ENCODE results near the gene FAM118A. TPM values are rescaled to one million over a fixed set of nuclear protein-coding genes. Genes with fewer than 3 reads are reported as not detected.

Gene FAM118A
- total RNA-seq, 1 experiment from 2014 or later = 20.3 TPM

DNA sequence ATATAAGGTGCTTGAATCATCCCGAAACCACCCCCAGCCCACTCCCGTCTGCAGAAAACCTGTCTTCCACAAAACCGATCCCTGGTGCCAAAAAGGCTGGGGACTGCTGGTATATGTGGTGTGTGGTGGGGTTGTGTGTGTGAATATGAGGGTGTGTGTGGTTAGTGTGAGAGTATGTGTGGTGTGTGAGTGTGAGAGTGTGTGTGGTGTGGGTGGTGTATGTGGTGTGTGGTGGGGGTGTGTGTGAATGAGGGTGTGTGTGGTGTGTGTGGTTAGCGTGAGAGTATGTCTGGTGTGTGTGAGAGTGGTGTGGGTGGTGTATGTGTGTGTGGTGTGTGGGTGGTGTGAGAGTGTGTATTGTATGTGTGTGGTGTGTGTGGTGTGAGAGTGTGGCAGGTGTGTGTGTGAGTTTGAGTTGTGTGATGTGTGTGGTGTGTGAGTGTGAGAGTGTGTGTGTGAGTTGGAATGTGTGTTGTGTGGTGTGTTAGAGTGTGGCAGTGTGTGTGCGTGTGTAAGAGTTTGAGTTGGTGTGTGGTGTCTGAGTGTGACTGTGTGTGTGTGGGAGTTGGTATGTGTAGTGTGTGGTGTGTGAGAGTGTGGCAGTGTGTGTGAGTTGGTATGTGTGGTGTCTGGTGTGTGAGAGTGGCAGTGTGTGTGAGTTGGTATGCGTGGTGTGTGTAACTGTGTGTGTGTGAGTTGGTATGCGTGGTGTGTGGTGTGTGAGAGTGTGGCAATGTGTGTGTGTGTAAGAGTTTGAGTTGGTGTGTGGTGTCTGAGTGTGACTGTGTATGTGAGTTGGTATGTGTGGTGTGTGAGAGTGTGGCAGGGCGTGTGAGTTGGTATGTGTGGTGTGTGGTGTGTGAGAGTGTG is 18.4 kb upstream of the FAM118A start:
- no TSS peak for BruUV-seq (replicated peaks)
- POLR2A ChIA-PET (ENCODE audit: unreplicated experiment) = no interaction called here

DNA sequence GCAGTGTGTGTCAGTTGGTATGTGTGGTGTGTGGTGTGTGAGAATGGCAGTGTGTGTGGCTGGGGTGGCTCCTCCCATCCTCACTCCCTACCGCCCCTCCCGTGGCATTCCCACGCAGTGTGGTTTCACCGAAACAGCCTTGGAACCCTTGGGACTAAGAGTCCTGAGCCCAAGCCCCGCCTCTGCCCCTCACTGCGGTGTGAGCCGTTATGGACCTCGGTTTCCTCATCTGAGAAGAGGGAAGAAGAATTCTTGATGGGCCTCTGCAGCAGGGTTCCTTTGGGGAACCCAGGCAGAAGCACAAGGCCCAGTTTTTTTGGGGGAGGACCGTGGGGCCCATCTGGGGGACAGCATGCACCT is 17.8 kb upstream of the FAM118A start:
- no peak overlapping the region for H3K4me3 ChIP-seq (ENCODE audit: low read length)

More for the DNA sequence above, 18.4 kb upstream of the FAM118A start:
- no peaks in the 10 kb centered on the region for H3F3A ChIP-seq (ENCODE audit: low read length, unreplicated experiment)
- TF ChIP-seq, protein P1, sequence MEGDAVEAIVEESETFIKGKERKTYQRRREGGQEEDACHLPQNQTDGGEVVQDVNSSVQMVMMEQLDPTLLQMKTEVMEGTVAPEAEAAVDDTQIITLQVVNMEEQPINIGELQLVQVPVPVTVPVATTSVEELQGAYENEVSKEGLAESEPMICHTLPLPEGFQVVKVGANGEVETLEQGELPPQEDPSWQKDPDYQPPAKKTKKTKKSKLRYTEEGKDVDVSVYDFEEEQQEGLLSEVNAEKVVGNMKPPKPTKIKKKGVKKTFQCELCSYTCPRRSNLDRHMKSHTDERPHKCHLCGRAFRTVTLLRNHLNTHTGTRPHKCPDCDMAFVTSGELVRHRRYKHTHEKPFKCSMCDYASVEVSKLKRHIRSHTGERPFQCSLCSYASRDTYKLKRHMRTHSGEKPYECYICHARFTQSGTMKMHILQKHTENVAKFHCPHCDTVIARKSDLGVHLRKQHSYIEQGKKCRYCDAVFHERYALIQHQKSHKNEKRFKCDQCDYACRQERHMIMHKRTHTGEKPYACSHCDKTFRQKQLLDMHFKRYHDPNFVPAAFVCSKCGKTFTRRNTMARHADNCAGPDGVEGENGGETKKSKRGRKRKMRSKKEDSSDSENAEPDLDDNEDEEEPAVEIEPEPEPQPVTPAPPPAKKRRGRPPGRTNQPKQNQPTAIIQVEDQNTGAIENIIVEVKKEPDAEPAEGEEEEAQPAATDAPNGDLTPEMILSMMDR (conservative IDR thresholded peaks at IDR 0.05; ENCODE audit: low read depth, low read length) = no peak
- TF ChIP-seq EZH2phosphoT487 (IDR thresholded peaks at IDR 0.05; ENCODE audit: borderline replicate concordance, low read length) = no peak
- TF ChIP-seq EZH2 (IDR thresholded peaks at IDR 0.05; ENCODE audit: low read length, unreplicated experiment) = no peak
- no peak overlapping the region for H3K4me2 ChIP-seq (ENCODE audit: low read length)
- intact Hi-C loops (cut with micrococcal nuclease) = no loop called here
- no peaks in the 10 kb centered on the region for H4K20me1 ChIP-seq (ENCODE audit: low read length)
- ATAC-seq = no peak
- no peaks in the 10 kb centered on the region for H3K36me3 ChIP-seq (ENCODE audit: low read depth, low read length)
- 0 out of 2 replicates have a peak overlapping the region, but pooled peaks have one; percentile 18 for H2AFZ ChIP-seq (ENCODE audit: low read length)
- no peak for DNase-seq
- H3K9me2 ChIP-seq (replicated peaks; ENCODE audit: low read length) = no peaks in the 10 kb centered on the region
- no peak overlapping the region for H3K27ac ChIP-seq (ENCODE audit: low read length)
- no peaks in the 10 kb centered on the region for H3K9me3 ChIP-seq (ENCODE audit: low read length)
- no peak overlapping the region for H3K4me3 ChIP-seq (ENCODE audit: low read length)
- H3K79me2 ChIP-seq (ENCODE audit: low read length) = no peaks in the 10 kb centered on the region
- CTCF ChIA-PET = interaction anchor here (1.0 kb wide), 1 partner anchor 11 kb away, joined by 3 read pairs; no protein-coding TSS in a partner anchor
- H3K27me3 ChIP-seq (ENCODE audit: low read length) = no peaks in the 10 kb centered on the region
- H3K9ac ChIP-seq (ENCODE audit: low read length) = no peak overlapping the region
- peaks cover 5% of the 10 kb centered on the region; the same call in 1 of the 2 replicates for H3K4me1 ChIP-seq (ENCODE audit: insufficient read depth, low read length)

More for the DNA sequence above, 17.8 kb upstream of the FAM118A start:
- Histone ChIP-seq H2AFZ (ENCODE audit: low read length) (no peak overlapping the region), H3K9ac (ENCODE audit: low read length) (no peak overlapping the region), H3K27me3 (ENCODE audit: low read length) (no peaks in the 10 kb centered on the region), H3F3A (ENCODE audit: low read length, unreplicated experiment) (no peaks in the 10 kb centered on the region), H3K79me2 (ENCODE audit: low read length) (no peaks in the 10 kb centered on the region), H3K4me1 (ENCODE audit: insufficient read depth, low read length) (peaks cover 5% of the 10 kb centered on the region; the same call in 1 of the 2 replicates), H3K27ac (ENCODE audit: low read length) (no peak overlapping the region), H4K20me1 (ENCODE audit: low read length) (no peaks in the 10 kb centered on the region), H3K9me3 (ENCODE audit: low read length) (no peaks in the 10 kb centered on the region), H3K36me3 (ENCODE audit: low read depth, low read length) (no peaks in the 10 kb centered on the region), H3K4me2 (ENCODE audit: low read length) (no peak overlapping the region), H3K9me2 (replicated peaks; ENCODE audit: low read length) (no peaks in the 10 kb centered on the region)
- ChIA-PET CTCF (no interaction called here), POLR2A (ENCODE audit: unreplicated experiment) (no interaction called here)
- ATAC-seq (no peak), DNase-seq (no peak)
- no TSS peak for BruUV-seq (replicated peaks)
- intact Hi-C loops (cut with micrococcal nuclease) = no loop called here
- no peak for TF ChIP-seq EZH2phosphoT487 (IDR thresholded peaks at IDR 0.05; ENCODE audit: borderline replicate concordance, low read length)
- TF ChIP-seq EZH2 (IDR thresholded peaks at IDR 0.05; ENCODE audit: low read length, unreplicated experiment) = no peak
- TF ChIP-seq, protein P1 (conservative IDR thresholded peaks at IDR 0.05; ENCODE audit: low read depth, low read length) = no peak
